ENCODE results near the gene MFAP3.

DNA sequence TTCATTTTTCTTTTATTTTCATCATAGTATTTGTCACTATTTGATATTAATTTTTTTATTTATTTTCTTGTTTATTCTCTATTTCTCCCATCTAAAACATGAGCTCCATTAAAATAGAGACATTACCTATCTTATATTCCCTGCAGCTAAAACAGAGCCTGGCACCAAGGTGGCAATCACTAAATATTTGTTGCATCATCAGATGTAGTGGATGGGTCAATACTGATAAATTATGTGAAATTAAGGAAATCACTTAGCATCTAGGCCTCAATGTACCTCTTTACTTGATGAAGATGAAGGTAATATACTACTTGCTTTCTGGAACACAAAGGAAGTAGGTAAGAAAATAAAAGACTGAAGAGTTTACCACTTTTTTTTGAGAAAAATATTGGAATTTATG lies 24.6 kb downstream of the MFAP3 start:
- TF ChIP-seq POLR2A (IDR thresholded peaks at IDR 0.05; ENCODE audit: low read length) = no peak
- TF ChIP-seq GATA1 (IDR thresholded peaks at IDR 0.05; ENCODE audit: low read depth, low read length) = no peak

Measured in erythroblast (primary cell).